Activated CD4-positive, alpha-beta memory T cell treated with anti-CD3 and anti-CD28 coated beads, Interleukin-2, amount 10 ng/mL, durations not matched to agents 7 days and 5 days (primary cell): Measurements from ENCODE around the gene PTPRO. TPM values are rescaled to one million over a fixed set of nuclear protein-coding genes. Genes with fewer than 3 reads are reported as not detected.

Source experiments
- CTCF ChIA-PET: fragments of 350-600 bp; sonication (Branson Sonifier 250); formaldehyde crosslinking; loops from one replicate; lab custom pipeline; 2021; ENCODE audit warnings: antibody characterized with exemption, inconsistent platforms; lab: Charles Lee
- POLR2A ChIA-PET: fragments of 350-600 bp; sonication (Branson Sonifier 250); formaldehyde crosslinking; loops from one replicate; lab custom pipeline; 2021; ENCODE audit warnings: antibody characterized with exemption; lab: Charles Lee
- DNase-seq: peaks from one replicate; pipeline ENCODE4 v3.0.0-alpha.2; 2020
- H3K27ac Mint-ChIP-seq: one replicate; pipeline ENCODE4 v1.8.0; 2021; ENCODE audit warnings: mild to moderate bottlenecking, mixed read lengths
- H3K27me3 Mint-ChIP-seq: one replicate; pipeline ENCODE4 v1.8.0; 2021; ENCODE audit warnings: mixed read lengths
- H3K36me3 Mint-ChIP-seq: one replicate; pipeline ENCODE4 v1.8.0; 2021; ENCODE audit warnings: low read depth, mixed read lengths
- H3K4me1 Mint-ChIP-seq: one replicate; pipeline ENCODE4 v1.8.0; 2021; ENCODE audit warnings: mixed read lengths
- H3K4me3 Mint-ChIP-seq: one replicate; pipeline ENCODE4 v1.8.0; 2021; ENCODE audit warnings: mild to moderate bottlenecking, mixed read lengths
- H3K9me3 Mint-ChIP-seq: one replicate; pipeline ENCODE4 v1.8.0; 2021; ENCODE audit warnings: mixed read lengths
- total RNA-seq, 2 experiments: library from RNA; stranded (reverse); gene quantifications; one replicate each; pipeline ENCODE4 v1.2.3, GENCODE V29; 2021

The PTPRO gene
- total RNA-seq, 2 experiments from 2014 or later, result 1.5 to 2.5 TPM

GRCh38 chr12:15364221-15365160 lies 42.2 kb downstream of the PTPRO start:
- no peak overlapping the region for H3K27ac Mint-ChIP-seq
- POLR2A ChIA-PET, result no interaction called here
- CTCF ChIA-PET, result no interaction called here
- no peaks in the 10 kb centered on the region for H3K4me1 Mint-ChIP-seq
- no peaks in the 10 kb centered on the region for H3K9me3 Mint-ChIP-seq
- H3K4me3 Mint-ChIP-seq, result no peak overlapping the region
- H3K36me3 Mint-ChIP-seq, result no peaks in the 10 kb centered on the region
- no peaks in the 10 kb centered on the region for H3K27me3 Mint-ChIP-seq
- DNase-seq, result no peak

- Mint-ChIP-seq H3K27me3 (no peaks in the 10 kb centered on the region), H3K27ac (no peak overlapping the region), H3K9me3 (no peaks in the 10 kb centered on the region), H3K4me3 (no peak overlapping the region), H3K36me3 (no peaks in the 10 kb centered on the region), H3K4me1 (no peaks in the 10 kb centered on the region)
- ChIA-PET CTCF (no interaction called here), POLR2A (no interaction called here)
- DNase-seq, result no peak
Measured at GRCh38 chr12:15368812-15369211, 46.5 kb downstream of the PTPRO start.

DNA sequence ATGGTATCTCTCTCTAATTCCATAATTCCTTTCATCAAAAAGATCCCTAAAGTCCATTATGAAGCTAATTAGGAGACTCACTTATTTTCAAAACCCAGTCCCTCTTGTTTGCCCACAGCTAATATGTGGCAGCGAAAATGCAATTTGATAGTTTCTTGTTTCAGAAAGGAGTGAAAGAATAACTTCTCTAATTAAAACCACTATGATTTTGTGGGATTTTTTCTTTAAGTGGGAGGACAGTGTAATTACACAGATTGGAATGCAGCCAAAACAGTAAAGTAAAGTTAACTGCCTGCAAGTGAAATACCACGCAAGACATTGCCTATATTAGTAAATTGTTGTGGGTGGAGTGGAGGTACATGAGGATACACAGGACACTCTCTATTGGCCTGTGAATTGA lies 50.0 kb downstream of the PTPRO start:
- Mint-ChIP-seq H3K9me3 (peaks cover 6% of the 10 kb centered on the region), H3K27me3 (no peaks in the 10 kb centered on the region), H3K4me1 (no peaks in the 10 kb centered on the region), H3K27ac (no peak overlapping the region), H3K36me3 (no peaks in the 10 kb centered on the region), H3K4me3 (no peak overlapping the region)
- POLR2A ChIA-PET, result no interaction called here
- no peak for DNase-seq
- CTCF ChIA-PET, result no interaction called here

DNA sequence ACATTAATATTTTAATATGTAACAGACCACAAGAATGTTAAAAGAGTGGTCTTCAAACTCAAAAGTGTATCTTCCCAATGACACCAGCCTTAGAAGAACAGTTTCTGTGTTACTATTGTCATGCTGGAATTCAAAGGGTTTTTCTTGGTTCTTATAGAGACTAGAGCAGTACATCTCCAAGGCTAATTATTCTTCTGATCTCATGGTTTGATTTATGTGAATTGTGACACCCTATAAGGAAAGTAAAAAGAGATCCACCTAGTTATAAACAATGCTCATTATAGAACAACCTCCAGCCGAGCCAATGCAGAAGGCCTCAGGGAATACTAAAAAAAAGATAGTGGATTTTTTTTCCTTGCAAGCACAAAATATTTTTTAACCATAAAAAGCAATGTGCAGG lies 65.5 kb downstream of the PTPRO start:
- Mint-ChIP-seq H3K27ac (no peak overlapping the region), H3K4me1 (no peaks in the 10 kb centered on the region), H3K27me3 (no peaks in the 10 kb centered on the region), H3K36me3 (no peaks in the 10 kb centered on the region), H3K4me3 (no peak overlapping the region), H3K9me3 (no peaks in the 10 kb centered on the region)
- DNase-seq, result no peak
- ChIA-PET CTCF (no interaction called here), POLR2A (no interaction called here)

GRCh38 chr12:15389561-15389960 lies 67.3 kb downstream of the PTPRO start:
- H3K4me1 Mint-ChIP-seq, result no peaks in the 10 kb centered on the region
- H3K36me3 Mint-ChIP-seq, result no peaks in the 10 kb centered on the region
- no peak overlapping the region for H3K27ac Mint-ChIP-seq
- ChIA-PET CTCF (no interaction called here), POLR2A (no interaction called here)
- H3K9me3 Mint-ChIP-seq, result no peaks in the 10 kb centered on the region
- DNase-seq, result no peak
- no peaks in the 10 kb centered on the region for H3K27me3 Mint-ChIP-seq
- no peak overlapping the region for H3K4me3 Mint-ChIP-seq

- H3K4me3 Mint-ChIP-seq, result no peak overlapping the region
- H3K27ac Mint-ChIP-seq, result no peak overlapping the region
- H3K4me1 Mint-ChIP-seq, result no peaks in the 10 kb centered on the region
- no peak for DNase-seq
- POLR2A ChIA-PET, result no interaction called here
- H3K27me3 Mint-ChIP-seq, result peaks cover 4% of the 10 kb centered on the region
- CTCF ChIA-PET, result no interaction called here
- H3K9me3 Mint-ChIP-seq, result no peaks in the 10 kb centered on the region
- H3K36me3 Mint-ChIP-seq, result no peaks in the 10 kb centered on the region
Measured at GRCh38 chr12:15393037-15393436, 70.7 kb downstream of the PTPRO start.

DNA sequence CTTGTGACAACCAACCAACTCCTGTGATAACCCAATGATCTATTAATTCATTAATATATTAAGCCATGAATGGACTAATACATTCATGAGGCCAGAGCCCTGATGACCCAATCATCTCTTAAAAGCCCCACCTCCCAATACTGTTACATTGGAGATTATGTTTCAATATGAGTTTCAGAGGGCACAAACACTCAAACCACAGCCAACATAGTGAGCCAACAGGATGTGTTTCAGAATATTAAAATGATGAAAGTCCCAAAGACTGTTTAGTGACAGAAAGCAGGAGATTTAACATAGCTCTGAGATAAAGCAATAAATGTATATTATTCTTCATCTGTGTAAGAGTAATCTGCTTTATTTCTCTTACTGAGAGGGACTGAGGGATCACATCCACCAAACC lies 71.7 kb downstream of the PTPRO start:
- POLR2A ChIA-PET, result no interaction called here
- H3K27ac Mint-ChIP-seq, result no peak overlapping the region

DNA sequence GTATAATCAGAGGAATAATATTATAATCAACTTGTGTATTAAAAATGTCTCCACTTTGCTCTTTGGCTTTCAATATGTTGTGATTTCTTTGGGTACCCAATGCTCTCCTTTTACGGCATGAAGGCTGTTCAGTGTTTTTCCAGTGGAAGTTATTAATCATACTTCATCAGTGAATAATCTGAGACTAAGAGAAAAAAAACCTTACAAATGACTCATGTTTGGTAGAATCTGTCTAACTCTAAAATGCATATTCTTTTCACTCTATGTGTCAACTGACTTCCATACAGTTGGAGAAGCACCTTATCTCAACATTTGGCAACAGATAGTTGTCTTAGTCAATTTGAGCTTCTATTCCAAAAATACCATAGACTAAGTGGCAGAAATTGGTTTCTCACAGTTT lies 82.2 kb downstream of the PTPRO start:
- H3K27me3 Mint-ChIP-seq, result peaks cover 6% of the 10 kb centered on the region
- CTCF ChIA-PET, result no interaction called here

More for the DNA sequence above, 71.7 kb downstream of the PTPRO start:
- no peaks in the 10 kb centered on the region for H3K4me1 Mint-ChIP-seq
- CTCF ChIA-PET, result interaction anchor here (0.6 kb wide), 1 partner anchor 1233 kb away, joined by 3 read pairs; no protein-coding TSS in a partner anchor
- H3K36me3 Mint-ChIP-seq, result no peaks in the 10 kb centered on the region
- H3K27me3 Mint-ChIP-seq, result peaks cover 4% of the 10 kb centered on the region
- no peaks in the 10 kb centered on the region for H3K9me3 Mint-ChIP-seq
- no peak for DNase-seq
- no peak overlapping the region for H3K4me3 Mint-ChIP-seq

GRCh38 chr12:15405606-15406005 lies 83.3 kb downstream of the PTPRO start:
- DNase-seq, result no peak
- ChIA-PET POLR2A (no interaction called here), CTCF (no interaction called here)
- Mint-ChIP-seq H3K27ac (no peak overlapping the region), H3K4me3 (no peak overlapping the region), H3K27me3 (peaks cover 4% of the 10 kb centered on the region), H3K4me1 (no peaks in the 10 kb centered on the region), H3K9me3 (no peaks in the 10 kb centered on the region), H3K36me3 (no peaks in the 10 kb centered on the region)

More for the DNA sequence above, 82.2 kb downstream of the PTPRO start:
- Mint-ChIP-seq H3K4me3 (no peak overlapping the region), H3K27ac (no peak overlapping the region), H3K36me3 (no peaks in the 10 kb centered on the region), H3K4me1 (no peaks in the 10 kb centered on the region), H3K9me3 (no peaks in the 10 kb centered on the region)
- no peak for DNase-seq
- POLR2A ChIA-PET, result no interaction called here

- no peaks in the 10 kb centered on the region for H3K4me1 Mint-ChIP-seq
- no peak for DNase-seq
- no peaks in the 10 kb centered on the region for H3K36me3 Mint-ChIP-seq
- CTCF ChIA-PET, result no interaction called here
- H3K27me3 Mint-ChIP-seq, result peaks cover 4% of the 10 kb centered on the region
- no peak overlapping the region for H3K27ac Mint-ChIP-seq
- POLR2A ChIA-PET, result no interaction called here
- H3K4me3 Mint-ChIP-seq, result no peak overlapping the region
- no peaks in the 10 kb centered on the region for H3K9me3 Mint-ChIP-seq
Measured at GRCh38 chr12:15407025-15407424, 84.7 kb downstream of the PTPRO start.

DNA sequence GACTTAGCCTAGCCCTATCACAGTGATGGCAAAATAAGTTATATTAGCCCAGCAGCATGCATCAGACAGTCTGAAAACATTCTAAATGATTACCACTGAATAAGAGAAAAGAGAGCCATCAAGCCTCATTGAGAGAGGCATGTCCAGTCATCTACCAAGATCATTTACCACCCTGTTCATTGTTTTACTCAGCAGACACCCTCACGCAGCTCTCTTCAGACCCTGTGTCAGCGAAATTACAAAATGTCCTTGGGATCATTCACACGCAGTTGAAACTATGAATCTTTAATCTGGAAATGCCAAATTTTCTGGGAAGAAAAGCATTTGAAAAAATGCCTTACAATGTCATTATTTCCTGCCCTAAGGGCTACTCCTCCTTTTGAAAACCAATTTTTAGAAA lies 89.5 kb downstream of the PTPRO start:
- Mint-ChIP-seq H3K4me1 (no peaks in the 10 kb centered on the region), H3K27me3 (peaks cover 4% of the 10 kb centered on the region), H3K36me3 (no peaks in the 10 kb centered on the region), H3K4me3 (no peak overlapping the region), H3K9me3 (no peaks in the 10 kb centered on the region), H3K27ac (no peak overlapping the region)
- no peak for DNase-seq
- POLR2A ChIA-PET, result no interaction called here
- CTCF ChIA-PET, result no interaction called here

DNA sequence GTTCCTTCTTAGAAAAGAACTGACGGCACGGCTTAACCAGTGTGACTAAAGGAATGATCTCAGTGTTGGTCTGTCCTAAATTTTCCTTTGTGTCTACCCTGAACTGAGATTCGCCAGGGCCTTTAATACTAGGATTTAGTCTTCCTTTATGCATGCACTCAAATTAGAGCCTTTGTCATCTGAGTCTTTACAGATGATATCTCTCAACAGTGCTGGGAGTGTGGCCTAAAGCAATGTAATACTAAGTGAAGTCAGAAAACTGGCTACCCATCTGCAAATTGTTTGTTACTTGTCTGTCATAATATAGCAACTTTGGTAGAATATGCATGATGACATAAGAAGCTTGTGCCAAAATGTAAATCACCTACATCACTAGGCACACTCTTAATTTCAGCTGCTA lies 95.4 kb downstream of the PTPRO start:
- CTCF ChIA-PET, result no interaction called here
- H3K27me3 Mint-ChIP-seq, result peaks cover 3% of the 10 kb centered on the region
- H3K9me3 Mint-ChIP-seq, result no peaks in the 10 kb centered on the region
- DNase-seq, result no peak
- no peaks in the 10 kb centered on the region for H3K4me1 Mint-ChIP-seq
- POLR2A ChIA-PET, result no interaction called here
- no peak overlapping the region for H3K27ac Mint-ChIP-seq
- no peaks in the 10 kb centered on the region for H3K36me3 Mint-ChIP-seq
- no peak overlapping the region for H3K4me3 Mint-ChIP-seq

DNA sequence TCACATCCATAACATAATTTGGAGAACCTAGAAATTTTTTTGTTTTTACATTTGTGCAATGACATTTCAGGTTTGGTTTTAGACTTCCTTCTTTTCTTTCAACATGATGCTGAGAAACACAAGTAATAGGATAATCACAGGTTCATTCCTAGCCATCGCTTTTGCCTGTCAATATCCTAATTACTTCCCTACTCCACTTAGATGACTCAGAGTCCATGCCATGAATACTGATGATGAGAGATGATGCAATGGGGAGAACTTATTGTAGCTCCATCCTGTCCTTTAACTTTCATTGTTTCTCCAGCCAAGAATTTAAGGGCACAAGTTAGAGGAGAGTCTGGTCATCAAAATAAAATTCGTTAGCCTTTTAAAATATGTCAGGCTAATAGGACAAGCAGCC lies 101.3 kb downstream of the PTPRO start:
- Mint-ChIP-seq H3K4me1 (no peaks in the 10 kb centered on the region), H3K27ac (no peak overlapping the region), H3K27me3 (peaks cover 6% of the 10 kb centered on the region), H3K9me3 (no peaks in the 10 kb centered on the region), H3K4me3 (no peak overlapping the region), H3K36me3 (no peaks in the 10 kb centered on the region)
- ChIA-PET CTCF (no interaction called here), POLR2A (no interaction called here)
- DNase-seq, result no peak

GRCh38 chr12:15427913-15428312 lies 105.6 kb downstream of the PTPRO start:
- ChIA-PET CTCF (no interaction called here), POLR2A (no interaction called here)
- Mint-ChIP-seq H3K27me3 (peaks cover 14% of the 10 kb centered on the region), H3K9me3 (no peaks in the 10 kb centered on the region), H3K36me3 (no peaks in the 10 kb centered on the region), H3K4me1 (no peaks in the 10 kb centered on the region), H3K4me3 (no peak overlapping the region), H3K27ac (no peak overlapping the region)
- DNase-seq, result no peak
